H9 (cell line): ENCODE data around the gene BBS10. TPM values are rescaled to one million over a fixed set of nuclear protein-coding genes. Genes with fewer than 3 reads are reported as not detected.

Experiments
- DNase-seq: peaks from one replicate; pipeline ENCODE4 v3.0.0-alpha.2; 2017
- H2AFZ ChIP-seq: one replicate; pipeline ENCODE4 v1.6.1; 2013; ENCODE audit warnings: mild to moderate bottlenecking, low read length, control low read depth, moderate library complexity
- H2AK5ac ChIP-seq: 2 replicates; pipeline ENCODE4 v1.6.1; 2013; ENCODE audit warnings: low read length, control low read depth, mixed read lengths; ENCODE audit not compliant: insufficient read length
- H2BK120ac ChIP-seq: one replicate; pipeline ENCODE4 v1.6.1; 2013; ENCODE audit warnings: low read depth, mild to moderate bottlenecking, low read length, control low read depth, inconsistent platforms; ENCODE audit not compliant: poor library complexity, severe bottlenecking
- H2BK12ac ChIP-seq: 2 replicates; pipeline ENCODE4 v1.6.1; 2013; ENCODE audit warnings: low read length, control low read depth, mixed read lengths, low read depth; ENCODE audit not compliant: insufficient read length
- H2BK15ac ChIP-seq: 2 replicates; pipeline ENCODE4 v1.6.1; 2013; ENCODE audit warnings: low read depth, low read length, control low read depth
- H2BK20ac ChIP-seq: one replicate; pipeline ENCODE4 v1.6.1; 2013; ENCODE audit warnings: low read depth, mild to moderate bottlenecking, low read length, control low read depth, inconsistent platforms; ENCODE audit not compliant: poor library complexity, severe bottlenecking
- H2BK5ac ChIP-seq: 2 replicates; pipeline ENCODE4 v1.6.1; 2013; ENCODE audit warnings: low read length, control low read depth, mixed read lengths; ENCODE audit not compliant: insufficient read length
- H3K14ac ChIP-seq: 2 replicates; pipeline ENCODE4 v1.6.1; 2013; ENCODE audit warnings: low read length, control low read depth; ENCODE audit not compliant: insufficient read depth
- H3K18ac ChIP-seq: 2 replicates; pipeline ENCODE4 v1.6.1; 2013; ENCODE audit warnings: low read depth, mild to moderate bottlenecking, mixed read lengths, low read length, control low read depth; ENCODE audit not compliant: insufficient read length
- H3K23ac ChIP-seq: 2 replicates; pipeline ENCODE4 v1.6.1; 2013; ENCODE audit warnings: low read length, control low read depth, mixed read lengths, low read depth; ENCODE audit not compliant: insufficient read length
- H3K23me2 ChIP-seq: 2 replicates; pipeline ENCODE4 v1.6.1; 2013; ENCODE audit warnings: low read depth, mild to moderate bottlenecking, mixed read lengths, low read length, control low read depth; ENCODE audit not compliant: insufficient read length, poor library complexity, severe bottlenecking
- H3K27ac ChIP-seq: 2 replicates; pipeline ENCODE4 v1.5.1; 2013; ENCODE audit warnings: low read length, control low read depth, mixed read lengths, low read depth; ENCODE audit not compliant: insufficient read length
- H3K27me3 ChIP-seq: 2 replicates; pipeline ENCODE4 v1.6.1; 2013; ENCODE audit warnings: low read length, control low read depth, inconsistent platforms; ENCODE audit not compliant: insufficient read depth
- H3K4ac ChIP-seq: 2 replicates; pipeline ENCODE4 v1.6.1; 2013; ENCODE audit warnings: low read depth, mild to moderate bottlenecking, control low read depth, inconsistent platforms, low read length, moderate library complexity
- H3K4me1 ChIP-seq: 2 replicates; pipeline ENCODE4 v1.6.1; 2013; ENCODE audit warnings: low read length, control low read depth, inconsistent platforms; ENCODE audit not compliant: insufficient read depth
- H3K4me2 ChIP-seq: 2 replicates; pipeline ENCODE4 v1.6.1; 2013; ENCODE audit warnings: low read length, control low read depth, mixed read lengths; ENCODE audit not compliant: insufficient read length, insufficient read depth
- H3K56ac ChIP-seq: 2 replicates; pipeline ENCODE4 v1.6.1; 2013; ENCODE audit warnings: low read depth, mild to moderate bottlenecking, mixed read lengths, low read length, control low read depth; ENCODE audit not compliant: insufficient read length
- H3K79me1 ChIP-seq: 2 replicates; pipeline ENCODE4 v1.6.1; 2013; ENCODE audit warnings: low read depth, mild to moderate bottlenecking, moderate library complexity, low read length, control low read depth, inconsistent platforms; ENCODE audit not compliant: insufficient read depth, poor library complexity, severe bottlenecking
- H3K79me2 ChIP-seq: 2 replicates; pipeline ENCODE4 v1.6.1; 2013; ENCODE audit warnings: low read length, control low read depth, inconsistent platforms; ENCODE audit not compliant: insufficient read depth
- H3K9ac ChIP-seq: 2 replicates; pipeline ENCODE4 v1.6.1; 2013; ENCODE audit warnings: low read length, control low read depth, mixed read lengths; ENCODE audit not compliant: insufficient read length; ENCODE audit errors: extremely low read depth
- H3K9me3 ChIP-seq: one replicate; pipeline ENCODE4 v1.6.1; 2013; ENCODE audit warnings: low read depth, low read length, inconsistent platforms; ENCODE audit not compliant: control insufficient read depth
- H3T11ph ChIP-seq: one replicate; pipeline ENCODE4 v1.6.1; 2013; ENCODE audit warnings: mild to moderate bottlenecking, low read length, control low read depth, inconsistent platforms
- H4K20me1 ChIP-seq: one replicate; pipeline ENCODE4 v1.6.1; 2013; ENCODE audit not compliant: control insufficient read depth, insufficient read length, insufficient read depth
- H4K5ac ChIP-seq: 2 replicates; pipeline ENCODE4 v1.6.1; 2013; ENCODE audit warnings: low read depth, mild to moderate bottlenecking, mixed read lengths, low read length, control low read depth; ENCODE audit not compliant: insufficient read length
- H4K8ac ChIP-seq: replicated peaks from 2 replicates; pipeline ENCODE4 v1.6.1; 2013; ENCODE audit warnings: low read length, control low read depth, mixed read lengths, low read depth; ENCODE audit not compliant: insufficient read length
- H4K91ac ChIP-seq: 2 replicates; pipeline ENCODE4 v1.6.1; 2013; ENCODE audit warnings: low read depth, mild to moderate bottlenecking, moderate library complexity, mixed read lengths, low read length, control low read depth; ENCODE audit not compliant: insufficient read length
- H3K27ac Mint-ChIP-seq, 3 experiments: 2 replicates in 2 of 3; 3 replicates in 1 of 3; pipeline ENCODE4 v1.8.0; 2020 to 2021; ENCODE audit warnings: mixed read lengths in 3 of 3, mild to moderate bottlenecking in 1 of 3, moderate library complexity in 1 of 3
- H3K27me3 Mint-ChIP-seq: 2 replicates; pipeline ENCODE4 v1.8.0; 2021; ENCODE audit warnings: low read depth, mild to moderate bottlenecking, moderate library complexity, mixed read lengths
- H3K36me3 Mint-ChIP-seq, 3 experiments: 2 replicates in 2 of 3; 3 replicates in 1 of 3; pipeline ENCODE4 v1.8.0; 2020 to 2021; ENCODE audit warnings: low read depth in 3 of 3, mixed read lengths in 3 of 3; ENCODE audit not compliant: insufficient read depth in 1 of 3
- H3K4me1 Mint-ChIP-seq, 2 experiments: 2 replicates each; pipeline ENCODE4 v1.8.0; 2020; ENCODE audit warnings: mixed read lengths in 2 of 2
- H3K4me3 Mint-ChIP-seq, 2 experiments: 2 replicates in 1 of 2; 3 replicates in 1 of 2; pipeline ENCODE4 v1.8.0; 2020 to 2021; ENCODE audit warnings: mild to moderate bottlenecking in 2 of 2, mixed read lengths in 2 of 2, moderate library complexity in 1 of 2
- H3K9me3 Mint-ChIP-seq, 2 experiments: 2 replicates in 1 of 2; 3 replicates in 1 of 2; pipeline ENCODE4 v1.8.0; 2020; ENCODE audit warnings: mild to moderate bottlenecking in 2 of 2, mixed read lengths in 2 of 2, moderate library complexity in 1 of 2
- CTCF ChIP-seq: fragments of 200-600 bp; sonication (generic); conservative IDR thresholded peaks from 3 replicates; pipeline ENCODE4 v1.8.0; 2021; ENCODE audit warnings: antibody characterized with exemption, mild to moderate bottlenecking
- total RNA-seq: library from RNA; stranded (reverse); gene quantifications from 2 replicates; pipeline ENCODE4 v1.2.1, GENCODE V29; 2021

BBS10 gene
- total RNA-seq, 1 experiment from 2014 or later, result 6.6 TPM

GRCh38 chr12:76375939-76376338 lies 27.7 kb upstream of the BBS10 start:
- Mint-ChIP-seq H3K36me3 (peaks cover 10 to 28% (median 12%) of the 10 kb centered on the region in 3 experiments; a peak in 6 of 7 replicates), H3K27ac (no peak overlapping the region)

More at GRCh38 chr12:76375939-76376338, 27.7 kb upstream of the BBS10 start:
- Histone ChIP-seq H3K4me2 (no peak overlapping the region), H4K20me1 (no peaks in the 10 kb centered on the region), H2BK120ac (no peak overlapping the region), H3K27me3 (no peaks in the 10 kb centered on the region), H2BK5ac (no peak overlapping the region), H2AFZ (no peak overlapping the region), H4K8ac (no peak overlapping the region), H3K79me2 (no peaks in the 10 kb centered on the region), H3K23me2 (no peaks in the 10 kb centered on the region), H2AK5ac (no peak overlapping the region), H3K9me3 (no peaks in the 10 kb centered on the region), H3K23ac (no peak overlapping the region), H3K56ac (no peak overlapping the region), H4K5ac (no peak overlapping the region), H2BK20ac (no peak overlapping the region), H3K18ac (no peak overlapping the region), H3K14ac (no peak overlapping the region), H3K9ac (no peak overlapping the region), H3K4ac (no peak overlapping the region), H3K27ac (no peak overlapping the region), H3K79me1 (no peaks in the 10 kb centered on the region), H4K91ac (no peak overlapping the region), H3K4me1 (no peaks in the 10 kb centered on the region), H2BK15ac (no peak overlapping the region), H2BK12ac (no peak overlapping the region), H3T11ph (no peak overlapping the region)
- Mint-ChIP-seq H3K27me3 (no peaks in the 10 kb centered on the region), H3K4me3 (no peak overlapping the region), H3K9me3 (no peaks in the 10 kb centered on the region), H3K4me1 (no peaks in the 10 kb centered on the region)
- TF ChIP-seq CTCF, result no peak
- no peak for DNase-seq
